Retina (tissue), 1 donor: ENCODE data around the gene WDR27.

Source experiments
- DNase-seq: peaks from one replicate; pipeline ENCODE4 v3.0.0-alpha.2; 2016

Gene WDR27

GRCh38 chr6:169591616-169592015 is 110.2 kb downstream of the WDR27 start:
- DNase-seq: no peak

- DNase-seq: no peak
Observed at GRCh38 chr6:169590376-169590939, 111.4 kb downstream of the WDR27 start.

GRCh38 chr6:169589699-169590257 is 112.1 kb downstream of the WDR27 start:
- no peak for DNase-seq

GRCh38 chr6:169589293-169589692 is 112.5 kb downstream of the WDR27 start:
- DNase-seq: no peak

- no peak for DNase-seq
Observed at GRCh38 chr6:169587975-169588374, 113.9 kb downstream of the WDR27 start.

GRCh38 chr6:169583886-169584541 is 117.8 kb downstream of the WDR27 start:
- DNase-seq: no peak

- no peak for DNase-seq
Observed at GRCh38 chr6:169579407-169580111, 122.3 kb downstream of the WDR27 start.

- DNase-seq: peak; percentile 9
Observed at GRCh38 chr6:169577974-169578373, 123.9 kb downstream of the WDR27 start.

GRCh38 chr6:169577236-169577635 is 124.6 kb downstream of the WDR27 start:
- DNase-seq: no peak

GRCh38 chr6:169575821-169576220 is 126.0 kb downstream of the WDR27 start:
- no peak for DNase-seq

GRCh38 chr6:169575365-169575764 is 126.5 kb downstream of the WDR27 start:
- no peak for DNase-seq

GRCh38 chr6:169574420-169574819 is 127.4 kb downstream of the WDR27 start:
- DNase-seq: no peak

- no peak for DNase-seq
Observed at GRCh38 chr6:169573883-169574282, 127.9 kb downstream of the WDR27 start.

GRCh38 chr6:169571123-169571962 is 130.5 kb downstream of the WDR27 start:
- no peak for DNase-seq

GRCh38 chr6:169568314-169569087 is 133.3 kb downstream of the WDR27 start:
- DNase-seq: no peak

GRCh38 chr6:169567819-169568218 is 134.0 kb downstream of the WDR27 start:
- DNase-seq: no peak

- DNase-seq: no peak
Observed at GRCh38 chr6:169566961-169567750, 134.7 kb downstream of the WDR27 start.

GRCh38 chr6:169566319-169566718 is 135.5 kb downstream of the WDR27 start:
- no peak for DNase-seq

GRCh38 chr6:169564453-169565240 is 137.2 kb downstream of the WDR27 start:
- DNase-seq: no peak

- DNase-seq: no peak
Observed at GRCh38 chr6:169561665-169562064, 140.2 kb downstream of the WDR27 start.

- DNase-seq: no peak
Observed at GRCh38 chr6:169559592-169559991, 142.2 kb downstream of the WDR27 start.
